Activated T-cell treated with anti-CD3 and anti-CD28 coated beads, Interleukin-2, amount 50 U/mL, for 1 hour (primary cell): Measurements from ENCODE around the gene TEAD1.

Experiments used
- DNase-seq: peaks from one replicate; pipeline ENCODE4 v3.0.0-alpha.2; 2020

The TEAD1 gene

DNA sequence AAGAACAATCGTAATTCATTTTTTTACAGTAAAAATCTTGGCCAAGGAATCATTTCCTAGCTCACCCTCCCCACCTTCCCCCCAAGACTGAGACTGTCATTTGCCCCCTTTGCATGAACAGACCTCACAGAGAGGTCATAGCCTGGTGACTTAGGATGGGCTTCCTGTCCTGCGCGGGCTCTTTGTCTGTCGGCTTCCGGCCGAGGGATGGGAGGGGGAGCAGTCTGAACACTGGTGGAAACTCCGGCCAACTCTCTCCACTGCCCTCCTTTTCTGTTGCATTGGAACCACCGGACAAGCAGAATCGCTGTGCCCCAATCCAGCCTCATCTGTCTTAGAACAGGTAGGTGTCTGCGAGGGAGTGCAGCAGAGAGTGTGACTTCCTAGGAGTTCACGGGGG is 41.7 kb downstream of the TEAD1 start:
- no peak for DNase-seq

- no peak for DNase-seq
Observed at GRCh38 chr11:12716816-12717215, 42.6 kb downstream of the TEAD1 start.

- DNase-seq = peak; percentile 31
Observed at GRCh38 chr11:12717851-12718291, 43.6 kb downstream of the TEAD1 start.

DNA sequence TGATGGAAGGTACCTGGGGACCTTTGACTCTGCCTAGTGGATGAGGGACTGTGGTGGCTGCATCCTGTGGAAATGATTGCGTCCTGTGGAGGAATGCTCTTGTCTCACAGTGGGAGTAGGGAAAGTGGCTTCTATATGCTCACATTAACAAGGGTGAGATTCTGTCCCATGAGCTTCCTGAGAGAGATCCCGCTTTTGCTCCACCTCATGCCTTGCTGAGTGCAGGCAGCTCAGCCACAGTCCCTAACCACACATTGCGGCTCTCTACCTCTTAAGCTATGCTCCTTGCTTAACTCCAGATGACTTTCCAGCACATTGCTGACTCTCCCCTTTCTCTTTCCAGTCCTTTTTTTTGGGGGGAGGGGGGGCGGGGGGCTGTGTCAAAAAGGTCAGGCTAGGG is 45.0 kb downstream of the TEAD1 start:
- no peak for DNase-seq

- DNase-seq = no peak
Observed at GRCh38 chr11:12721816-12722604, 47.8 kb downstream of the TEAD1 start.

- no peak for DNase-seq
Observed at GRCh38 chr11:12723421-12724300, 49.4 kb downstream of the TEAD1 start.

DNA sequence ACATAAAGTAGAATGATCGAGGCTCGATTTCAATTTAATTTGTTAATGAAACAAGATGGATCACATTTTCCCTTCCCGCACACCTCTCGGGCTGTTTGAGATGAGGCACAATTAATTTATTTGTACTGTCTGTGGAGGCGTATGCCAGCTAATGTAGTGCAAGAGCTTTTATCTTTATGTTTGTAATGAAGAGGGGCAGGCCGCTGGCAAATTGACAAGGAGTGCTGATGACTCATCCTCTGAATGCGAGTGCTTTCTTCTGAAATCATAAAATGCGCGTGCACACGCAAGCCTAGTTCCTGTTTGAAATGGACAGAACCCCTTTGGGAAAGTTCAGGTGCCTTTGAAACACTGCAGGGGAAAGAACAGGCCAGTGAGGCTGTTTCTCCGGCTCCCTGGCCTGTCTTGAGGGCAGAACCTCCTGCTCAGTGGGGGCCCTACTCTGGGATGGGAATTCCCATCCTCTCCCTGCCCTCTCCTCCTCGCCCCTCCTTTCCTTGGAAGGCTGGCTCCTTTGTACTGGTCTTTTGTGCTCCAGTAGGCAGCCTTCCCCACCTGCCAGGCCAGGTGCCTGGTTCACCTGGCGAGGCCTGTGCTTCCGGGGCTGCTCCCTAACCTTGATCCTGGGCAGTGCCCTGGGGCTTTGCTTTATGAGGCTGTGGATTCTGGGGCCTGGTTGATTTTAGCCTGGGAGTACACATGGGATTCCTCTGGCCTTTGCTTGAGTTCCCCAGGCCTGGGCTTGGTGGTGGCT is 50.3 kb downstream of the TEAD1 start:
- DNase-seq = no peak

DNA sequence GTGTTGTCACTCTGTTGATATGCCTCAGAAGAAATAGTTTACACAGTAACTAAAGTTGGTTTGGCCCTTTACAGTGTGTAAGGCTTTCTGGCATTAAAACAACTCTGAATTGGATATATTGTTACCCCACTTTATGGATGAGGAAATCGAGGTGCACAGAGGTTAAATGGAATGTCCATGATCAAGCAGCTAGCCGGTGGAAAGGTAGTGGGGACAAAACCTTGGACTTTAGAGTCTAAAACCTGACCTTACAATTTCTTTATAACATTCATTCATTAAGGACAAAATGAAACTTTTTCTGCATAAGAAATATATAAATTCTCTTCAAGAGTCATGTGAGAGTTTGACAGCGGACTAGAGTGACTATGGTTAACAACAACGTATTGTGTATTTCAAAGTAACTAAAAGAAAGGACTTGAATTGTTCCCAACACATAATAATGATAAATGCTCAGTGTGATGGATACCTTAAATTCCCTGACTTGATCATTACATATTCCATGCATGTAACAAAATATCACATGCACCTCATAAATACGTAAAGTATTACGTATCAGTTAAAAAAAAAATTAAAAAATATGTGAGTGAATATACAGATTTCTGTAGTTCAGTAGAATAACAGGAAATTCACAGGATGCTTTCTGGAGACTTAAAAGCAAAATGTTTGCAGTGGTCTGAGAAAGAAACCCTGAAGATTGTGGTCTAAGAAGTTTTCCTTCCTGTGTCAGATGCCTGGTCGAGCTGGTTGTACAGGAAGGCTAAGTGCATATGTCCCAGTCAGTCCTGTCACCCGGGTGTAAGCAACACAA is 51.0 kb downstream of the TEAD1 start:
- DNase-seq = no peak

DNA sequence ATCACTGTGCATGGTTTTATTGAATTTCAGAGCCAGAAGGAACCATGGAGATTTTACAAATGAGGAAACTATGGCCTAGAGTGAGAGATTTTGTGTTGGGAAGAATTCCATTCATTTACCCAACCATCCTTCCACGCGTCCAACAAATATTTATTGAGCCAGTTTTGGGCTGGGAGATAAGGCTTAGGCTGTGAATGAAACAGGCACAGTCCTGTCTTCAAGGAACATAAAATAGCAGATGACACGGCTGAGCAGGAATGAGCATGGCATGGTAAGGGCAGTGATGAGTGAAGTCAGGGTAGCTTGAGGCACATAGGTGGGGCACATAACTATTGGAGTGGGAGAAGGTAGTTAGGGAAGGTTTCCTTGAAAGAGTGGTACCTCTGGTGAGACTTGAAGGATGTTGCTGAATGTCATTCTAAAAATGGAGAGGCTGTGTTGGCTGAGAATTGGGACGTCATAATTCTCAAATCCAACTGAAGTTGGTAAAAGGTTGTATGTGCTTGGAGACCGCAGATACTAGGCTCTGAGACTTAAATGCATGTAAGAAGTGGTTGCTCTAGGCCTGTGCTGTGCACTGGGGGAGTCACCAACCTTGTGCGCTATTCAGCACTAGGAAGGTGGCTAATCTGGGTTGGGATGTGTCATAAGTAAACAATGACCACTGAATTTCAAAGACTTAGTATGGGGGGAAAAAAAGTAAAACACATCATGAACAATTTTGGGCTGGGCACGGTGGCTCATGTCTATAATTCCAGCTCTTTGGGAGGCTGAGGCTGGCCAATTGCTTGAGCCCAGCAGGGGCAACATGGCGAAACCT is 51.9 kb downstream of the TEAD1 start:
- DNase-seq = no peak

DNA sequence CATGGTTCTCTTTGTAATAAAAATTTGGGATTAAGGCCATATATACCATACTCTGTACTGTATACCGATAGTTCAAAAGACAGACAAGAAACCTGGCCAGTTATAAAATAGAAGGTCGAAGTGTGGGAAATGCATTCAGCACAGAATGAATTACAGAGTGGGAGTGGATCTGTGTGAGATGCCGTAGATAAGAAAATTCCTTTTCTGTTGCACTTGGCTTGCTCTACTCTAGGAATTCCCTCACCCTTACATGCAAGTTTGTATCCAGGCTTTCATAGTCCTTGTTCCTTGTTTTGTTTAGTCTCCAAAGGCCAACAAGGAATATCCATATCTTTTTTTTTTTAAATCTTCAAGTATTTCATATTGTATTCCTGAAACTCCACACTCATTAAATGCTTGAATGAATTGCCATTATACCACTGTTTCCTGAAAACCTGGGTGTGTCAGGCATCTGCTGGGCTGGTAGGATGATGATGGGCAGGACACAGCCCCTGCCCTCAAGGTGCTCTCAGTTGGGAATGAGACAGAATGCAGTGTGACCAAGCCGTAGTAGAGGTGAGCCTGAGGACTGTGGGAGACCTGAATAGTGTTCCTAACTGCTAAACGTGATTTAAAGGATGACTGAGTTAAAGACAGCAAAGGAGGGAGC is 53.5 kb downstream of the TEAD1 start:
- DNase-seq = no peak

DNA sequence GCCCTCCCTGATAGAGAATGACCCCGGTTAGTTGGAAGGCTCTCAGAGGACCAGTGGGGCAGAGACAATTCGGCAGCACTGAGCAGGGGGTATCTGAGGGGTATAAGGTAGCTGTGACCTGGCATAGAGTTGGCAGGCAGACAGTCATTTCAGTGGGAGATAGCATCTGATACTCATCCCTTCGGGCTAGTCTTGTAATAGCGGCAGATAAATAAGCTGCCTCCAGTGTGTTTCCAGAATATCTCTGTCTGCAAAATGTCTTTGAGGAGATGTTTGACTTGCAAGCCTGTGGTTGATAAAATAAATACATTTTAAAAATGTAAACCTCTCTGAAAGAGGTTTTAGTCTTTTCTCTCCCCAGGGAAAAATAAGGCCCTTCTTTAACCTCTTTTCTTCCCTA is 54.2 kb downstream of the TEAD1 start:
- DNase-seq = no peak

- DNase-seq = no peak
Observed at GRCh38 chr11:12729941-12730340, 55.7 kb downstream of the TEAD1 start.

GRCh38 chr11:12731841-12732336 is 57.7 kb downstream of the TEAD1 start:
- no peak for DNase-seq

DNA sequence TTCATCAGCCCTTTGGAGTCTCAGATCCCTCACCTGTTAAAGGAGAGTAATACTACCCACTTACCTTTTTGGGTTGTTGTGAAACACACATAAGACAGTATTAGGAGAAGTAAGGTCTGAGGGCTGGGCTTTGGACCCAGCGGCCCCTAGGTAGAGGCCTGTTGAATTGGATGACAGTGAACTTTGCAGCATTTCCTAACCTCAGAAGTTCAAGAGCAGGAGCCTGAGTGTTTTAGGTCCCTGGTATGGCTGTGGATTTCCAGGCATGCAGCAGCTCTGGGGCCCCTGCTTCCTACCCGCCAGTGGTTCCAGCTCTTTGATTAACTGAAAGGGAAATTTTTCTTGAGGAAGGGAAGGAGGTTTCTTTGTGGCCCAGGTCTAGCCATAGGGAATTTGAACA is 58.9 kb downstream of the TEAD1 start:
- DNase-seq = no peak

DNA sequence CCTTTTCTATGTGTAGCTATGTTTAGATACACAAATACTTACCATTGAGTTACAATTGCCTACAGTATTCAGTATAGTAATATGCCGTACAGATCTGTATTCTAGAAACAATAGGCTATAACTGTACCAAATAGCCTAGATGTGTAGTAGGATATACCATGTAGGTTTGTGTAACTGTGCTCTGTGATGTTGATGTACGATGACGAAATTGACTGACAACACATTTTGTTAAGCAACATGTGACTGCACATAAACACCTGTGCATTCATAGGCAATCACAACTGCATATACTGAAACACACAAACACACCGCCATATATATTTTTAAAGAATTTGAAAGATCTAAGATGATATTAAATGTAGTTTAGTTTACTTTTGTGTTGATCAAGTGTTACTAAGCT is 60.4 kb downstream of the TEAD1 start:
- no peak for DNase-seq

GRCh38 chr11:12735262-12735661 is 61.0 kb downstream of the TEAD1 start:
- DNase-seq = no peak

GRCh38 chr11:12737024-12737423 is 62.8 kb downstream of the TEAD1 start:
- DNase-seq = no peak

- DNase-seq = no peak
Observed at GRCh38 chr11:12741671-12742216, 67.5 kb downstream of the TEAD1 start.

GRCh38 chr11:12743834-12744449 is 69.7 kb downstream of the TEAD1 start:
- DNase-seq = no peak
